GM13976 (cell line): ENCODE measurements around the gene ACSL1.

Experiments
- DNase-seq: peaks from one replicate; pipeline ENCODE4 v3.0.0; 2012; ENCODE audit warnings: low spot score
- in situ Hi-C: fragments of 300-500 bp; cut with MboI; formaldehyde crosslinking; loops from one replicate; pipeline ENCODE4 v1.12.0; 2022; ENCODE audit warnings: low sequenced_read_pairs, mixed read lengths, inconsistent platforms; ENCODE audit not compliant: unreplicated experiment
- TF ChIP-seq, protein P1 (sequence below): IDR thresholded peaks from 2 replicates; pipeline ENCODE4 v1.5.1; 2012; ENCODE audit warnings: borderline replicate concordance, mild to moderate bottlenecking; ENCODE audit not compliant: insufficient read depth; ENCODE audit errors: extremely low read depth, missing control alignments, control extremely low read depth

ACSL1 gene

DNA sequence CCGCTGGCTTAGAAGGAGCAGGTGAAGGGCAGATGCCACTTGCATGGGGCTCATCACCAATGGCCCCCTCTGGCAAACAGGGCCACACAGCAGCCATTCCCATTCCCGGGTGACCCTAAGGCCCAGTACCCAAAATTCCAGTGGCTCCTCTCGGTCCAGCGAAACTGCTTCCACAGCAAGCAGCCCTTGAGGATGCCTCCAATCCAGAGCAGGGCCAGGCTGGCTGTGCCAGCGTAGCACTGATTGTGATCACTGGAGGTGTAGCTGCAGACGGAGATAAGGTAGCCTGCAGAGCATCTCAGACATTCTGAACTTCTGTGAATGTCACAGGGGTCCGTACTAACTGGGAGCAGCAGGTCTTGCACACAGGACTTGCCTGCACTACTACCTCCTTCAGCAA lies 27.3 kb downstream of the ACSL1 start:
- in situ Hi-C loops, result no loop called here
- TF ChIP-seq, protein P1, sequence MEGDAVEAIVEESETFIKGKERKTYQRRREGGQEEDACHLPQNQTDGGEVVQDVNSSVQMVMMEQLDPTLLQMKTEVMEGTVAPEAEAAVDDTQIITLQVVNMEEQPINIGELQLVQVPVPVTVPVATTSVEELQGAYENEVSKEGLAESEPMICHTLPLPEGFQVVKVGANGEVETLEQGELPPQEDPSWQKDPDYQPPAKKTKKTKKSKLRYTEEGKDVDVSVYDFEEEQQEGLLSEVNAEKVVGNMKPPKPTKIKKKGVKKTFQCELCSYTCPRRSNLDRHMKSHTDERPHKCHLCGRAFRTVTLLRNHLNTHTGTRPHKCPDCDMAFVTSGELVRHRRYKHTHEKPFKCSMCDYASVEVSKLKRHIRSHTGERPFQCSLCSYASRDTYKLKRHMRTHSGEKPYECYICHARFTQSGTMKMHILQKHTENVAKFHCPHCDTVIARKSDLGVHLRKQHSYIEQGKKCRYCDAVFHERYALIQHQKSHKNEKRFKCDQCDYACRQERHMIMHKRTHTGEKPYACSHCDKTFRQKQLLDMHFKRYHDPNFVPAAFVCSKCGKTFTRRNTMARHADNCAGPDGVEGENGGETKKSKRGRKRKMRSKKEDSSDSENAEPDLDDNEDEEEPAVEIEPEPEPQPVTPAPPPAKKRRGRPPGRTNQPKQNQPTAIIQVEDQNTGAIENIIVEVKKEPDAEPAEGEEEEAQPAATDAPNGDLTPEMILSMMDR, result no peak
- DNase-seq, result no peak

DNA sequence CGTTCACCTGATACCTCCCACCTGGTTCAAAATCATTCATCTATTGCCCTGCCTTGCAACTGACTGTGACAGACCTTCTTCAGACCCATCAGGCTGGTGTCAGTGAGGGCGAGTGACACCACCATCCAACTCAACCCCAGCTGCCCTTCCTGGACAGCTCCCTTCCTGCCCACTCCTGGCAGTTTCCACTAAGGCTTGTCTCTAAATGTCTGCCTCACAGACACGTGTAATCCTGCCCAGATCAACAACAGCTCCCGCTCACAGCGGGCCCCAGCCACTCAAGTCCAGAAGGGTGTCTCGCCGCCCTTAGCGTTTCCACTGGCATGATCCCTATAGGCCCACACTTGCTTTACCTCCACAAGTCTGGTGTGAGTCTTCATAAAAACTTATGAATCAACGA lies 28.9 kb downstream of the ACSL1 start:
- TF ChIP-seq, protein P1, result no peak
- in situ Hi-C loops, result no loop called here
- no peak for DNase-seq

DNA sequence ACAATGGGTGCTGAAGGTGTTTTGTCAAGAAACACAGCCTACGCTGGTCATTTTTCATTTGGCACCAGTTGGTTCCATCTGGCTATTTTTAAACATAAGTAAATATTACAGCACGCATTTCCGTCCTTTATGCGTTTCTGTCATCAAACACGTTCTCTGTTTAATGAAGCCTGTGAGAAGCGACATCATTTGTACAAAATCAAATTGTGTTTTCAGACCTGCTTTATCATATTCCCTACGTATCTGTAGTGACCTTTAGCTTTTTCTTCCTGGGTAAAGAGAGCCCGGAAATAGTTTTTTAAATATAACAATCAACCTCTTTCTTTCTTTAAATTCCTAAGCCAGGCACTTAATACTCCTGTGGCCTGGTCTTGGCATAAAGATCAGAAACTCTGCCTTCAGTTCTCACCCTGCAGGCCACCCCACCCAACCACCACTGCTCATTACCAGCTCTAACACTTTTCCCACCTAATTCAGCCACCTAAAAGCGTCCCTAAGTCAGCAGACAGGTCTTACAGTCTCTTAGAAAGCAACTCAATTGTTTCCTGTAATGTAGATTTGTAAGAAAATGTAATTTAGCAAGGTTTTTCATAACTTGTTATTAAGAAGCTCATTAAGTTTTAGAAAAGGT lies 30.4 kb downstream of the ACSL1 start:
- TF ChIP-seq, protein P1, result no peak
- in situ Hi-C loops, result no loop called here

DNA sequence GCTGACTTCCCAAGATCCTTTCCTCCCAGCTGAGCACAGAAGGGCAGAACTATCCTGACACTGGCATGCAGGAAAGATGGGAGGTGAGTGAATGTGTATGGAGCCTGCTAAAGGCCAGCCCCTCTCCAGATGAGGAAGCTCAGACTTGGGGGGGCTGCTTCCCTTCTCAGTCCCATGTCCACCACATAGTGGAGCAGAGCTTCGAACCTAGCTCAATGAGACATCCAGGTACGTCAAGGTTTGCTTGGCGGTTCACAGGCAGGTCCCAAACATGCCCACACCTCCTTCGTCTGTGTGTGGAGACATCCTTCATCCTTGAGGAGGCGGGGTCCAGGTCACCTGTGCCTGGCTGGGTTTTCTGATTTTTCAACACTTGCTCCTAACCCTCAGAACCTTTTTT lies 31.3 kb downstream of the ACSL1 start:
- TF ChIP-seq, protein P1, result no peak
- no peak for DNase-seq
- in situ Hi-C loops, result no loop called here

More for the DNA sequence above, 30.4 kb downstream of the ACSL1 start:
- no peak for DNase-seq

DNA sequence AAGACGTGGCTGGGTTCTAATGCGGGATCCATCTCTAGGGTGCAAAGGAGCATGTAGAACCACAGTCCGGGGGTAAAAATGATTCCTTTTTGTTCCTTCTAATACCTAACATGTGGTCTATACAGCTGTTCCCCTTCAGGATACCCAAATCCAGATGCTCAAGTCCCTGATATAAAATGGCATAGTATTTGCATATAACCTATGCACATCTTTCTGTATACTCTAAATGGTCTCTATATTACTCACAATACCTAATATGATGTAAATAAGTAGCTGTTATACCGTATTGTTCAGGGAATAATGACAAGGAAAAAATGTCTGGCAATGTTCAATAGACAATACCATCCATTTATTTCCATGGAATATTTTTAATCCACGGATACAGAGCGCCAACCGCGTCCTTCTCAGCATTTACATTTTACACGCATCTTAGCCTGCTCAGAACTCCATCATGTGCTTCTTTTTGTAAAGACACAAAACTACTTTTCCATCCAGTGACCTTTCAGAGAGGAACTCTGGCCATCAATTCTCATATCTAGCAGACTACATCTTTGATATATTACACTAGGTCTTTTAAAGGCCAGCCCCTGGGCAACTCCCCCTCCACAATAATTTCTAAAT lies 31.9 kb downstream of the ACSL1 start:
- no peak for DNase-seq
- TF ChIP-seq, protein P1, result no peak
- in situ Hi-C loops, result no loop called here

DNA sequence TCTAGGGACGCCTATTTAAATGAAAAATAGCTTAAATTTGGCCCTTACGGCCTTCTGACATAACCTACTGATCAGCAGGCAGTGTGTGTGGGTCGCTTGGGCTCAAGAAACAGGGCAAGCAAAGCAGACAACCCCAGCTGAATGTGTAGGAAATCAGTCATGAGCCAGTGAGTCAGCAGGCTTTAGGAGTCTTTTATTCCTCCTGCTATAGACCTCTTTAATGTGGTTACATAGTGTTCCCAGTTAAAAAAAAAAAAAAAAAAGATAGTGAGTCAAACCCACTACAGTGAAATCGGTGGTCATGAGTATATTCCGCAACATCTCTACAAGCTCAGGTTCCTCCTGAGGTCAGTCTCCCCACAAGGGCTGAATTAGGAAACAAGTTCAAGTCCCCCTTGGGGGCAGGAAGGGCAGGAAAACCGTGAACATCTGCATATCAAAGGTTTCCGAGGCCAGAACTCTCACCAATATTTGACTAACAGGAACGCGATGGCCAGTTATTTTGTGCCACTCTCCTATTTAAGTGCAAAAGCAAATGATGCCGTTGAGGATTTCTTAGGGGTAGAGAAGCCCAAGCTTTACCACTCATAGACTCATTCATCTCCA lies 32.7 kb downstream of the ACSL1 start:
- in situ Hi-C loops, result no loop called here
- no peak for DNase-seq

More for the DNA sequence above, 32.7 kb downstream of the ACSL1 start:
- TF ChIP-seq, protein P1, result no peak
